HepG2 (cell line): ENCODE data around the gene VEZF1. TPM values are rescaled to one million over a fixed set of nuclear protein-coding genes. Genes with fewer than 3 reads are reported as not detected.

Experiments used
- AKNA ChIP-seq: sonication (generic); formaldehyde crosslinking; IDR thresholded peaks from 2 replicates; pipeline ENCODE4 v1.4.0; 2020; ENCODE audit warnings: missing genetic modification reagents, borderline replicate concordance
- BRCA1 ChIP-seq: sonication (generic); formaldehyde crosslinking; IDR thresholded peaks from 2 replicates; pipeline ENCODE4 v1.4.0; 2020; ENCODE audit warnings: missing genetic modification reagents
- CCAR2 ChIP-seq: fragments of 200-400 bp; formaldehyde crosslinking; optimal IDR thresholded peaks from 2 replicates; pipeline ENCODE3; 2018; ENCODE audit warnings: low read depth, mild to moderate bottlenecking, low read length, moderate library complexity
- EP300 ChIP-seq, 3 experiments: sonication (generic) in 1 of 3; formaldehyde crosslinking in 1 of 3; IDR thresholded peaks; 2 replicates each; pipeline versions ENCODE4 v1.5.1 to v1.6.1; 2011 to 2020; ENCODE audit warnings: low read depth in 2 of 3, low read length in 2 of 3, borderline replicate concordance in 1 of 3, improper control_type of control experiment in 1 of 3, mild to moderate bottlenecking in 1 of 3, missing genetic modification reagents in 1 of 3, moderate library complexity in 1 of 3
- KDM2A ChIP-seq: sonication (generic); formaldehyde crosslinking; IDR thresholded peaks from 2 replicates; pipeline ENCODE4 v1.4.0; 2020; ENCODE audit warnings: low read depth, missing genetic modification reagents, borderline replicate concordance
- NCOR1 ChIP-seq: fragments of 200-600 bp; sonication (generic); IDR thresholded peaks from 2 replicates; pipeline ENCODE4 v1.7.0; 2017; ENCODE audit warnings: antibody characterized with exemption, low read length, borderline replicate concordance
- PTBP1 ChIP-seq: fragments of 200-400 bp; formaldehyde crosslinking; IDR thresholded peaks from 2 replicates; pipeline ENCODE4 v1.6.1; 2018; ENCODE audit warnings: low read length, low read depth; ENCODE audit not compliant: poor library complexity, severe bottlenecking
- RBFOX2 ChIP-seq: fragments of 200-400 bp; formaldehyde crosslinking; IDR thresholded peaks from 2 replicates; pipeline ENCODE4 v1.6.1; 2017; ENCODE audit warnings: low read depth, mild to moderate bottlenecking, low read length
- STAT5B ChIP-seq: sonication (generic); formaldehyde crosslinking; IDR thresholded peaks from 2 replicates; pipeline ENCODE4 v1.4.0; 2020; ENCODE audit warnings: missing genetic modification reagents
- TAF15 ChIP-seq: fragments of 200-400 bp; formaldehyde crosslinking; IDR thresholded peaks from one replicate; pipeline ENCODE4 v1.6.1; 2018; ENCODE audit warnings: mild to moderate bottlenecking, low read depth, low read length; ENCODE audit not compliant: poor library complexity, severe bottlenecking
- YY1 ChIP-seq: IDR thresholded peaks from 2 replicates; pipeline ENCODE4 v1.6.1; 2011; ENCODE audit warnings: low read length, low read depth, moderate library complexity, mild to moderate bottlenecking; ENCODE audit not compliant: insufficient read depth, insufficient replicate concordance
- ZNF235 ChIP-seq: sonication (generic); formaldehyde crosslinking; IDR thresholded peaks from 2 replicates; pipeline ENCODE4 v1.8.1; 2023; ENCODE audit warnings: mild to moderate bottlenecking, missing genetic modification reagents, borderline replicate concordance
- ZNF512B ChIP-seq: sonication (generic); formaldehyde crosslinking; IDR thresholded peaks from 2 replicates; pipeline ENCODE4 v1.5.1; 2020; ENCODE audit warnings: missing genetic modification reagents, mild to moderate bottlenecking, borderline replicate concordance
- ZNF547 ChIP-seq: sonication (generic); formaldehyde crosslinking; IDR thresholded peaks from 2 replicates; pipeline ENCODE4 v1.5.1; 2020; ENCODE audit warnings: mild to moderate bottlenecking, missing genetic modification reagents
- polyA plus RNA-seq, 8 experiments: library from polyadenylated mRNA; depleted of rRNA in 3 of 8; stranded (reverse) in 7 of 8; unstranded in 1 of 8; fragments of >200 nt; fragmentation: Illumina TruSeq in 4 of 8; extraction: Trizol in 4 of 8; gene quantifications; 2 replicates each; pipeline versions ENCODE4 v1.2.1 to v1.2.3, GENCODE V29; 2011 to 2016; ENCODE audit warnings: low read depth in 4 of 8, missing spikeins in 1 of 8, mixed read lengths in 1 of 8; ENCODE audit not compliant: insufficient read depth in 1 of 8
- total RNA-seq, 5 experiments: library from RNA; depleted of rRNA; stranded (reverse); fragments of >200 nt; fragmentation: Illumina TruSeq; extraction: Trizol; gene quantifications; 2 replicates each; pipeline ENCODE4 v1.2.3, GENCODE V29; 2016; ENCODE audit warnings: low read depth in 1 of 5
- TF ChIP-seq, protein P1 (sequence below), 2 experiments: IDR thresholded peaks; 2 replicates each; pipeline ENCODE4 v1.6.1; 2011 to 2012; ENCODE audit warnings: low read length in 2 of 2, borderline replicate concordance in 1 of 2, low read depth in 1 of 2, mild to moderate bottlenecking in 1 of 2, moderate library complexity in 1 of 2

VEZF1 gene
- total and polyA plus RNA-seq, 2 of the 13 experiments (the other 11 are each of a cell fraction or from before 2014, with no cell fraction given), result 45.9 to 49.7 TPM

DNA sequence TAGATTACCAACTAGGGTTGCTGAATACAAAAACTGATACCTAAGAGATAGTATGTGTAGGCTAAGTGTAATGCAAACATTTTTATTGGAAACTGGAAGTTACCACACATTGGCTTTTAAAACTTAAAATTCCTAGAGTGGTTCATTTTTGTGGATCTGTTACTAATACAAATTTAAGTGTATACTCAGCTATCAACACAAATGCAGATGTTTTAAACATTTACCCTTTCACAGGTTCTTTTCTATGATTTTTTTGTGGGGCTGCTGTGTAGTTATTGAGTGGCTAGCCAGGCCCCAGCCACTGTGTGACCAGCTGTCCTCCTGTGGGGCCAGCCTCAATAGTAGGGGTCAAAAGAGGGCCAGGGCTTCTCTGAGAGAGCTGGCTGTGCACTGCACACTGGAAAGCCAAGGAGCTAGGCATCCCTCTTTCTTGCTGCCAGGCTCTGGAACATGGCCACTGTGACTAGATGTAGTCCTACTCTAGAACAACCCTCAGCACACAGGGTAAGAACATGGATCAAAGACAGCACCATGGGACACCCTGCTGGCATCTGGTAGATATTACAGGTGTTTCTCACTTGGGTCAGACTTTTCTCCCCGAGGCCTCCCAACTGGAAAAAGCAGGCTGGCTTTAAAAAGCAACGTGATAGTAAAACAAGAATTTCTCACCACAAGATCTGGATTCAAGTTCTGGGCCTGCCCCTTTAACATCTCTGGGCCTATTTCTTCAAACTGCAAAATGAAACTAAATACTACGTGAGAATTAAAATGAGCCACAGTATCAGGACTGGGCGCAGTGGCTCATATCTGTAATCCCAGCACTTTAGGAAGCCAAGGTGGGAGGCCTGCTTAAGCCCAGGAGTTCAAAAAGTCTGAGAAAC is 7.3 kb upstream of the VEZF1 start (continued):
- TF ChIP-seq, protein P1, sequence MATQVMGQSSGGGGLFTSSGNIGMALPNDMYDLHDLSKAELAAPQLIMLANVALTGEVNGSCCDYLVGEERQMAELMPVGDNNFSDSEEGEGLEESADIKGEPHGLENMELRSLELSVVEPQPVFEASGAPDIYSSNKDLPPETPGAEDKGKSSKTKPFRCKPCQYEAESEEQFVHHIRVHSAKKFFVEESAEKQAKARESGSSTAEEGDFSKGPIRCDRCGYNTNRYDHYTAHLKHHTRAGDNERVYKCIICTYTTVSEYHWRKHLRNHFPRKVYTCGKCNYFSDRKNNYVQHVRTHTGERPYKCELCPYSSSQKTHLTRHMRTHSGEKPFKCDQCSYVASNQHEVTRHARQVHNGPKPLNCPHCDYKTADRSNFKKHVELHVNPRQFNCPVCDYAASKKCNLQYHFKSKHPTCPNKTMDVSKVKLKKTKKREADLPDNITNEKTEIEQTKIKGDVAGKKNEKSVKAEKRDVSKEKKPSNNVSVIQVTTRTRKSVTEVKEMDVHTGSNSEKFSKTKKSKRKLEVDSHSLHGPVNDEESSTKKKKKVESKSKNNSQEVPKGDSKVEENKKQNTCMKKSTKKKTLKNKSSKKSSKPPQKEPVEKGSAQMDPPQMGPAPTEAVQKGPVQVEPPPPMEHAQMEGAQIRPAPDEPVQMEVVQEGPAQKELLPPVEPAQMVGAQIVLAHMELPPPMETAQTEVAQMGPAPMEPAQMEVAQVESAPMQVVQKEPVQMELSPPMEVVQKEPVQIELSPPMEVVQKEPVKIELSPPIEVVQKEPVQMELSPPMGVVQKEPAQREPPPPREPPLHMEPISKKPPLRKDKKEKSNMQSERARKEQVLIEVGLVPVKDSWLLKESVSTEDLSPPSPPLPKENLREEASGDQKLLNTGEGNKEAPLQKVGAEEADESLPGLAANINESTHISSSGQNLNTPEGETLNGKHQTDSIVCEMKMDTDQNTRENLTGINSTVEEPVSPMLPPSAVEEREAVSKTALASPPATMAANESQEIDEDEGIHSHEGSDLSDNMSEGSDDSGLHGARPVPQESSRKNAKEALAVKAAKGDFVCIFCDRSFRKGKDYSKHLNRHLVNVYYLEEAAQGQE (IDR thresholded peaks at IDR 0.05; ENCODE audit: borderline replicate concordance in 1 of 2, low read depth in 1 of 2, low read length in 2 of 2), result no peak
- peak; percentile 12 for TF ChIP-seq YY1
- no peak for TF ChIP-seq ZNF235 (CRISPR knock-in tag)
- no peak for TF ChIP-seq NCOR1
- peak; percentile 79 for TF ChIP-seq KDM2A (CRISPR knock-in tag)
- TF ChIP-seq STAT5B (CRISPR knock-in tag), result no peak
- TF ChIP-seq ZNF547 (CRISPR knock-in tag), result no peak
- TF ChIP-seq AKNA, result 0 out of 2 replicates have a peak, but pooled peaks have one; percentile 24
- TF ChIP-seq EP300 (IDR thresholded peaks at IDR 0.05; ENCODE audit: low read depth in 2 of 2, low read length in 2 of 2), result no peak
- TF ChIP-seq EP300 (CRISPR knock-in tag; IDR thresholded peaks at IDR 0.05; ENCODE audit: borderline replicate concordance), result no peak
- no peak for TF ChIP-seq CCAR2
- TF ChIP-seq BRCA1 (CRISPR knock-in tag), result no peak
- TF ChIP-seq RBFOX2, result no peak
- no peak for TF ChIP-seq ZNF512B (CRISPR knock-in tag)
- no peak for TF ChIP-seq TAF15
- TF ChIP-seq PTBP1, result no peak
